Activated CD8-positive, alpha-beta memory T cell treated with anti-CD3 and anti-CD28 coated beads, Interleukin-2, amount 50 U/mL, for 4 hours (primary cell): ENCODE measurements around the gene GKN1.

Experiments used
- DNase-seq: peaks from one replicate; pipeline ENCODE4 v3.0.0-alpha.2; 2020

The GKN1 gene

GRCh38 chr2:68961380-68961779 is 13.1 kb upstream of the GKN1 start:
- DNase-seq = no peak

- no peak for DNase-seq
These were observed 10.2 kb upstream of the GKN1 start for GRCh38 chr2:68964282-68964681.

- no peak for DNase-seq
These were observed 6.2 kb upstream of the GKN1 start for GRCh38 chr2:68968221-68968620.

- no peak for DNase-seq
These were observed 4.5 kb upstream of the GKN1 start for GRCh38 chr2:68969736-68970490.

GRCh38 chr2:68970566-68971265 is 3.7 kb upstream of the GKN1 start:
- DNase-seq = no peak

- no peak for DNase-seq
These were observed 2.7 kb upstream of the GKN1 start for GRCh38 chr2:68971591-68972231.

- no peak for DNase-seq
These were observed 670 bp downstream of the GKN1 start for GRCh38 chr2:68974946-68975665.

GRCh38 chr2:68975844-68976243 is 1.4 kb downstream of the GKN1 start:
- DNase-seq = no peak

GRCh38 chr2:68977453-68977852 is 3.0 kb downstream of the GKN1 start:
- no peak for DNase-seq

GRCh38 chr2:68978098-68978497 is 3.7 kb downstream of the GKN1 start:
- no peak for DNase-seq

- DNase-seq = no peak
These were observed 6.5 kb downstream of the GKN1 start for GRCh38 chr2:68980956-68981355.

- no peak for DNase-seq
These were observed 12.6 kb downstream of the GKN1 start for GRCh38 chr2:68987021-68987503.

- DNase-seq = no peak
These were observed 14.6 kb downstream of the GKN1 start for GRCh38 chr2:68989035-68989434.

- DNase-seq = no peak
These were observed 17.9 kb downstream of the GKN1 start for GRCh38 chr2:68992341-68992740.

GRCh38 chr2:68992933-68993332 is 18.5 kb downstream of the GKN1 start:
- no peak for DNase-seq

- DNase-seq = no peak
These were observed 19.2 kb downstream of the GKN1 start for GRCh38 chr2:68993660-68994059.

GRCh38 chr2:68994864-68995263 is 20.4 kb downstream of the GKN1 start:
- no peak for DNase-seq

- no peak for DNase-seq
These were observed 21.5 kb downstream of the GKN1 start for GRCh38 chr2:68995916-68996315.

GRCh38 chr2:68997401-68997800 is 23.0 kb downstream of the GKN1 start:
- no peak for DNase-seq

GRCh38 chr2:69001879-69002278 is 27.4 kb downstream of the GKN1 start:
- no peak for DNase-seq

- DNase-seq = no peak
These were observed 29.3 kb downstream of the GKN1 start for GRCh38 chr2:69003731-69004130.

GRCh38 chr2:69007169-69007568 is 32.7 kb downstream of the GKN1 start:
- no peak for DNase-seq

GRCh38 chr2:69007603-69008002 is 33.2 kb downstream of the GKN1 start:
- no peak for DNase-seq
